GM12892 (cell line): Measurements from ENCODE around the gene AP1G2.
"Not testable (repeated sequence)": the region's sequence is repeated elsewhere in the genome, so short reads cannot be mapped to it uniquely, and the experiment has no call there.

Source experiments
- DNase-seq: peaks from one replicate; pipeline ENCODE4 v3.0.0; 2011; ENCODE audit not compliant: insufficient read length
- FAIRE-seq: peaks from 2 replicates; lab custom pipeline; 2011; peaks lifted over from hg19 to GRCh38; lab: Jason Lieb, UNC
- POLR2A ChIP-seq: IDR thresholded peaks from 2 replicates; pipeline ENCODE4 v1.6.1; 2011; ENCODE audit warnings: low read depth, low read length, control low read depth
- POLR2AphosphoS5 ChIP-seq: IDR thresholded peaks from 2 replicates; pipeline ENCODE4 v1.6.1; 2011; ENCODE audit warnings: low read depth, low read length, control low read depth
- TAF1 ChIP-seq: IDR thresholded peaks from 2 replicates; pipeline ENCODE4 v1.6.1; 2011; ENCODE audit warnings: low read depth, mild to moderate bottlenecking, control low read depth, low read length, borderline replicate concordance

The AP1G2 gene

GRCh38 chr14:23539248-23540140, 28.1 kb downstream of the AP1G2 start:
- DNase-seq, result peak; percentile 60
- FAIRE-seq, result peak; percentile 66
- TF ChIP-seq TAF1 (no peak), POLR2AphosphoS5 (no peak), POLR2A (no peak)

GRCh38 chr14:23538785-23539184, 28.8 kb downstream of the AP1G2 start:
- TF ChIP-seq TAF1, result no peak
- TF ChIP-seq POLR2A, result no peak
- no peak for TF ChIP-seq POLR2AphosphoS5
- no peak for DNase-seq
- no peak for FAIRE-seq

- FAIRE-seq (no peak), DNase-seq (no peak)
- TF ChIP-seq POLR2AphosphoS5 (no peak), TAF1 (no peak), POLR2A (no peak)
These were observed 29.4 kb downstream of the AP1G2 start for GRCh38 chr14:23538050-23538718.

- TF ChIP-seq POLR2A (no peak), POLR2AphosphoS5 (no peak), TAF1 (no peak)
- no peak for FAIRE-seq
- DNase-seq, result no peak
These were observed 30.1 kb downstream of the AP1G2 start for GRCh38 chr14:23537351-23538049.

GRCh38 chr14:23536906-23537305, 30.7 kb downstream of the AP1G2 start:
- not testable (repeated sequence) for FAIRE-seq, DNase-seq

GRCh38 chr14:23536494-23536893, 31.1 kb downstream of the AP1G2 start:
- no peak for FAIRE-seq
- TF ChIP-seq POLR2A (no peak), TAF1 (no peak), POLR2AphosphoS5 (no peak)
- DNase-seq, result no peak

GRCh38 chr14:23535943-23536342, 31.6 kb downstream of the AP1G2 start:
- TF ChIP-seq POLR2AphosphoS5, result no peak
- TF ChIP-seq TAF1, result no peak
- no peak for TF ChIP-seq POLR2A
- no peak for DNase-seq
- FAIRE-seq, result no peak

- TF ChIP-seq POLR2AphosphoS5 (no peak), POLR2A (no peak), TAF1 (no peak)
- FAIRE-seq (no peak), DNase-seq (no peak)
These were observed 33.7 kb downstream of the AP1G2 start for GRCh38 chr14:23533652-23534435.

- FAIRE-seq, result no peak
- no peak for TF ChIP-seq TAF1
- no peak for TF ChIP-seq POLR2AphosphoS5
- no peak for TF ChIP-seq POLR2A
- DNase-seq, result no peak
These were observed 34.9 kb downstream of the AP1G2 start for GRCh38 chr14:23532658-23533057.

- DNase-seq (no peak), FAIRE-seq (no peak)
- TF ChIP-seq POLR2AphosphoS5, result no peak
- no peak for TF ChIP-seq POLR2A
- TF ChIP-seq TAF1, result no peak
These were observed 36.2 kb downstream of the AP1G2 start for GRCh38 chr14:23531391-23531790.

GRCh38 chr14:23530375-23531055, 37.1 kb downstream of the AP1G2 start:
- DNase-seq (no peak), FAIRE-seq (no peak)
- TF ChIP-seq POLR2AphosphoS5 (no peak), TAF1 (no peak), POLR2A (no peak)
